RWPE1 (cell line): ENCODE measurements around the gene NUP37.

Experiments
- CTCF ChIA-PET: fragments of 350-600 bp; sonication (Branson Sonifier 250); formaldehyde crosslinking; extraction: SDS; loops from one replicate; lab custom pipeline; 2021; lab: Yijun Ruan, JAX
- POLR2A ChIA-PET: fragments of 400-600 bp; formaldehyde crosslinking; extraction: SDS; loops from one replicate; lab custom pipeline; 2020; ENCODE audit warnings: antibody characterized with exemption; ENCODE audit not compliant: low non-redundant PET; lab: Yijun Ruan, JAX
- DNase-seq: peaks from one replicate; pipeline ENCODE4 v3.0.0; 2012; ENCODE audit warnings: low spot score
- H3K27ac ChIP-seq: fragments of 450-650 bp; 2 replicates; pipeline ENCODE4 v1.5.1; 2017
- CTCF ChIP-seq: fragments of 450-650 bp; conservative IDR thresholded peaks from 2 replicates; pipeline ENCODE4 v1.5.1; 2017; ENCODE audit warnings: low read depth, mild to moderate bottlenecking

The NUP37 gene

GRCh38 chr12:102050660-102051430 lies 69.1 kb downstream of the NUP37 start:
- ChIA-PET CTCF (no interaction called here), POLR2A (no interaction called here)
- no peak for DNase-seq
- no peak overlapping the region for H3K27ac ChIP-seq
- TF ChIP-seq CTCF = no peak

- no peak overlapping the region for H3K27ac ChIP-seq
- CTCF ChIA-PET = interaction anchor here (1.3 kb wide), 1 partner anchor 270 kb away, joined by 3 read pairs; no protein-coding TSS in a partner anchor
- TF ChIP-seq CTCF = no peak
- DNase-seq = no peak
- POLR2A ChIA-PET = no interaction called here
Measured at GRCh38 chr12:102043928-102044327, 76.0 kb downstream of the NUP37 start.

- TF ChIP-seq CTCF = no peak
- CTCF ChIA-PET = interaction anchor here (0.7 kb wide), 1 partner anchor 136 kb away, joined by 3 read pairs; no protein-coding TSS in a partner anchor
- H3K27ac ChIP-seq = no peak overlapping the region
- POLR2A ChIA-PET = no interaction called here
- no peak for DNase-seq
Measured at GRCh38 chr12:102033991-102034745, 85.7 kb downstream of the NUP37 start.

GRCh38 chr12:102031852-102032251 lies 88.1 kb downstream of the NUP37 start:
- ChIA-PET POLR2A (no interaction called here), CTCF (interaction anchor here (0.6 to 0.7 kb wide), 2 partner anchors 10 to 854 kb away, joined by 3 to 4 read pairs; no protein-coding TSS in a partner anchor)
- H3K27ac ChIP-seq = no peak overlapping the region
- no peak for DNase-seq
- no peak for TF ChIP-seq CTCF

GRCh38 chr12:102029141-102029540 lies 90.8 kb downstream of the NUP37 start:
- CTCF ChIA-PET = interaction anchor here (0.7 kb wide), 1 partner anchor 111 kb away, joined by 3 read pairs; no protein-coding TSS in a partner anchor
- DNase-seq = no peak
- TF ChIP-seq CTCF = no peak
- POLR2A ChIA-PET = interaction anchor here (0.5 kb wide), 1 partner anchor 10 kb away, joined by 9 read pairs; no protein-coding TSS in a partner anchor
- no peak overlapping the region for H3K27ac ChIP-seq

GRCh38 chr12:102026728-102027127 lies 93.2 kb downstream of the NUP37 start:
- DNase-seq = no peak
- ChIA-PET POLR2A (no interaction called here), CTCF (interaction anchor here (0.6 kb wide), 2 partner anchors 303 to 788 kb away, joined by 3 read pairs; no protein-coding TSS in a partner anchor)
- no peak for TF ChIP-seq CTCF
- H3K27ac ChIP-seq = no peak overlapping the region
